HEK293 (cell line): ENCODE data around the gene RPUSD1.

Source experiments
- CTCF ChIA-PET: fragments of 350-600 bp; formaldehyde crosslinking; extraction: SDS; loops from one replicate; lab custom pipeline; 2021; ENCODE audit warnings: antibody characterized with exemption; lab: Yijun Ruan, JAX
- POLR2A ChIA-PET: fragments of 300-600 bp; formaldehyde crosslinking; extraction: SDS; loops from one replicate; lab custom pipeline; 2020; ENCODE audit warnings: antibody characterized with exemption, inconsistent platforms; lab: Yijun Ruan, JAX
- H3K27ac ChIP-seq: fragments of 200-500 bp; sonication (Bioruptor generic); 2 replicates; pipeline ENCODE4 v1.5.1; 2014; ENCODE audit warnings: low read depth, low read length, control low read depth, inconsistent platforms; ENCODE audit errors: extremely low read depth
- H3K36me3 ChIP-seq, 2 experiments: fragments of 200-500 bp in 1 of 2; sonication (Bioruptor generic) in 1 of 2; 1 replicate in 1 of 2; 2 replicates in 1 of 2; pipeline ENCODE4 v1.5.1; 2014 to 2017; ENCODE audit warnings: inconsistent platforms in 2 of 2, low read length in 2 of 2; ENCODE audit not compliant: control insufficient read depth in 2 of 2, insufficient read depth in 1 of 2
- H3K4me1 ChIP-seq: fragments of 200-500 bp; sonication (Bioruptor generic); 2 replicates; pipeline ENCODE4 v1.5.1; 2014; ENCODE audit warnings: mild to moderate bottlenecking, low read length, inconsistent platforms; ENCODE audit not compliant: control insufficient read depth, insufficient read depth
- H3K4me3 ChIP-seq: 2 replicates; pipeline ENCODE4 v1.5.1; 2011; ENCODE audit warnings: low read depth, mild to moderate bottlenecking, control low read depth, low read length, moderate library complexity
- H3K9me3 ChIP-seq: fragments of 200-500 bp; sonication (Bioruptor generic); 2 replicates; pipeline ENCODE4 v1.5.1; 2014; ENCODE audit warnings: low read depth, low read length, inconsistent platforms; ENCODE audit not compliant: control insufficient read depth, insufficient read depth
- ELK4 ChIP-seq: IDR thresholded peaks from 2 replicates; pipeline ENCODE4 v1.6.1; 2011; ENCODE audit warnings: mild to moderate bottlenecking, low read depth, low read length, borderline replicate concordance
- FEZF1 ChIP-seq: fragments of 450-650 bp; formaldehyde crosslinking; IDR thresholded peaks from 2 replicates; pipeline ENCODE4 v1.5.1; 2016; ENCODE audit warnings: missing biosample characterization, missing genetic modification characterization
- GLIS1 ChIP-seq: fragments of 450-650 bp; formaldehyde crosslinking; IDR thresholded peaks from 2 replicates; pipeline ENCODE4 v1.5.1; 2016; ENCODE audit warnings: missing biosample characterization, missing genetic modification characterization
- HOXC10 ChIP-seq: sonication (generic); formaldehyde crosslinking; IDR thresholded peaks from 2 replicates; pipeline ENCODE4 v1.8.1; 2023; ENCODE audit warnings: mild to moderate bottlenecking, missing genetic modification reagents
- KLF9 ChIP-seq: fragments of 450-650 bp; formaldehyde crosslinking; IDR thresholded peaks from 2 replicates; pipeline ENCODE4 v1.5.1; 2016; ENCODE audit warnings: missing biosample characterization, missing genetic modification characterization, low read depth
- SCRT1 ChIP-seq: fragments of 450-650 bp; formaldehyde crosslinking; IDR thresholded peaks from 2 replicates; pipeline ENCODE4 v1.5.1; 2016; ENCODE audit warnings: missing biosample characterization, missing genetic modification characterization, borderline replicate concordance
- ZFHX2 ChIP-seq: fragments of 450-650 bp; formaldehyde crosslinking; conservative IDR thresholded peaks from 2 replicates; pipeline ENCODE4 v1.5.1; 2016; ENCODE audit warnings: missing biosample characterization, missing genetic modification characterization
- ZNF10 ChIP-seq: fragments of 450-650 bp; formaldehyde crosslinking; IDR thresholded peaks from 2 replicates; pipeline ENCODE4 v1.5.1; 2017; ENCODE audit warnings: missing biosample characterization, missing genetic modification characterization
- ZNF140 ChIP-seq: fragments of 450-650 bp; formaldehyde crosslinking; IDR thresholded peaks from 2 replicates; pipeline ENCODE4 v1.5.1; 2016; ENCODE audit warnings: missing biosample characterization, missing genetic modification characterization
- ZNF148 ChIP-seq: fragments of 450-650 bp; formaldehyde crosslinking; IDR thresholded peaks from 2 replicates; pipeline ENCODE4 v1.5.0; 2017; ENCODE audit warnings: missing biosample characterization, missing genetic modification characterization, borderline replicate concordance
- ZNF221 ChIP-seq: fragments of 450-650 bp; formaldehyde crosslinking; IDR thresholded peaks from 2 replicates; pipeline ENCODE4 v1.5.1; 2017; ENCODE audit warnings: missing biosample characterization, missing genetic modification characterization, borderline replicate concordance
- ZNF223 ChIP-seq: fragments of 450-650 bp; formaldehyde crosslinking; IDR thresholded peaks from 2 replicates; pipeline ENCODE4 v1.5.1; 2016; ENCODE audit warnings: missing biosample characterization, missing genetic modification characterization
- ZNF26 ChIP-seq: fragments of 450-650 bp; formaldehyde crosslinking; IDR thresholded peaks from 2 replicates; pipeline ENCODE4 v1.5.1; 2016; ENCODE audit warnings: missing biosample characterization, missing genetic modification characterization
- ZNF391 ChIP-seq: fragments of 450-650 bp; formaldehyde crosslinking; IDR thresholded peaks from 2 replicates; pipeline ENCODE4 v1.5.1; 2016; ENCODE audit warnings: low read depth, missing biosample characterization, missing genetic modification characterization, borderline replicate concordance
- ZNF394 ChIP-seq: fragments of 450-650 bp; formaldehyde crosslinking; IDR thresholded peaks from 2 replicates; pipeline ENCODE4 v1.5.1; 2016; ENCODE audit warnings: missing biosample characterization, missing genetic modification characterization, mild to moderate bottlenecking, moderate library complexity, borderline replicate concordance
- ZNF629 ChIP-seq: fragments of 450-650 bp; formaldehyde crosslinking; IDR thresholded peaks from 2 replicates; pipeline ENCODE4 v1.5.1; 2017; ENCODE audit warnings: missing biosample characterization, missing genetic modification characterization
- ZSCAN4 ChIP-seq: fragments of 450-650 bp; formaldehyde crosslinking; IDR thresholded peaks from 2 replicates; pipeline ENCODE4 v1.5.1; 2017; ENCODE audit warnings: missing biosample characterization, missing genetic modification characterization
- ZSCAN5A ChIP-seq: fragments of 450-650 bp; formaldehyde crosslinking; IDR thresholded peaks from 2 replicates; pipeline ENCODE4 v1.5.1; 2016; ENCODE audit warnings: missing biosample characterization, missing genetic modification characterization

RPUSD1 gene

GRCh38 chr16:763369-764183 lies 24.6 kb downstream of the RPUSD1 start:
- Histone ChIP-seq H3K9me3 (no peaks in the 10 kb centered on the region), H3K27ac (no peak overlapping the region), H3K4me3 (no peak overlapping the region), H3K4me1 (no peaks in the 10 kb centered on the region), H3K36me3 (no peaks in the 10 kb centered on the region)
- ChIA-PET CTCF (no interaction called here), POLR2A (interaction anchor here (1.0 kb wide), 1 partner anchor 10 kb away, joined by 5 read pairs; no protein-coding TSS in a partner anchor)
- TF ChIP-seq ZSCAN5A (tag by site-specific recombination): no peak
- TF ChIP-seq ZNF394 (tag by site-specific recombination): peak; percentile 99
- TF ChIP-seq FEZF1 (tag by site-specific recombination): no peak

GRCh38 chr16:762595-763268 lies 25.4 kb downstream of the RPUSD1 start:
- no peak for TF ChIP-seq HOXC10 (CRISPR knock-in tag)
- TF ChIP-seq ZSCAN4: no peak
- TF ChIP-seq GLIS1 (tag by site-specific recombination): peak; percentile 29; the same call in 1 of the 2 replicates
- TF ChIP-seq ZNF223 (tag by site-specific recombination): no peak
- TF ChIP-seq ZFHX2 (tag by site-specific recombination): 0 out of 2 replicates have a peak, but pooled peaks have one; percentile 8
- TF ChIP-seq, all 188 proteins: peak for 2
- Histone ChIP-seq H3K4me1 (no peaks in the 10 kb centered on the region), H3K36me3 (no peaks in the 10 kb centered on the region), H3K9me3 (no peaks in the 10 kb centered on the region), H3K4me3 (no peak overlapping the region), H3K27ac (no peak overlapping the region)
- ChIA-PET CTCF (no interaction called here), POLR2A (interaction anchor here (1.0 kb wide), 1 partner anchor 11 kb away, joined by 5 read pairs; no protein-coding TSS in a partner anchor)

GRCh38 chr16:761625-762513 lies 26.3 kb downstream of the RPUSD1 start:
- H3K9me3 ChIP-seq: no peaks in the 10 kb centered on the region
- no peaks in the 10 kb centered on the region for H3K4me1 ChIP-seq
- no peak overlapping the region for H3K4me3 ChIP-seq
- no peaks in the 10 kb centered on the region for H3K36me3 ChIP-seq
- ChIA-PET CTCF (interaction anchor here (1.3 kb wide), 1 partner anchor 16 kb away, joined by 4 read pairs; no protein-coding TSS in a partner anchor), POLR2A (no interaction called here)
- H3K27ac ChIP-seq: no peak overlapping the region
- TF ChIP-seq ZNF140: no peak
- no peak for TF ChIP-seq SCRT1 (tag by site-specific recombination)
- TF ChIP-seq KLF9 (tag by site-specific recombination): no peak
- TF ChIP-seq ZNF221: no peak
- TF ChIP-seq ZNF148 (tag by site-specific recombination): no peak
- TF ChIP-seq ELK4: no peak
- no peak for TF ChIP-seq ZNF391 (tag by site-specific recombination)
- TF ChIP-seq ZNF629 (tag by site-specific recombination): no peak
- no peak for TF ChIP-seq ZNF26 (tag by site-specific recombination)
- no peak for TF ChIP-seq ZNF10 (tag by site-specific recombination)
